ENCODE results near the gene ERICH4.
"Not testable (repeated sequence)": the region's sequence is repeated elsewhere in the genome, so short reads cannot be mapped to it uniquely, and the experiment has no call there.

ERICH4 gene

GRCh38 chr19:41478875-41479756, 36.2 kb downstream of the ERICH4 start:
- FAIRE-seq: no peak

- no peak for FAIRE-seq
Observed at GRCh38 chr19:41479757-41480191, 36.8 kb downstream of the ERICH4 start.

- FAIRE-seq: no peak
Observed at GRCh38 chr19:41480336-41480735, 37.4 kb downstream of the ERICH4 start.

DNA sequence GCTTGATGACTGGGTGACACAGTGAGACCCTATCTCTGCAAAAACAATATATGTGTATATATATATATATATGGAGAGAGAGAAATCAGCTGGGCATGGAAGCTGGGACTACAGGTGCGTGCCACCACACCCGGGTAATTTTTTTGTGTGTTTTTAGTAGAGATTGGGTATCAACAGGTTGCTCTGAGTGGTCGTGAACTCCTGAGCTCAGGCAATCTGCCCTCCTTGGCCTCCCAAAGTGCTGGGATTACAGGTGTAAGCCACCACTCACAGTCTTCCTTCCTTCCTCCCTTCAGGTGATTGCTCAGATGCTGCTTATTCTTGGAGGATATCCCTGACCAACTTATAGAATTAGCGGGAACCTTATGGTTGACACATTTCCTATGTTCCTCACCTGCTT, 41.9 kb downstream of the ERICH4 start:
- no peak for FAIRE-seq

- not testable (repeated sequence) for FAIRE-seq
Observed at GRCh38 chr19:41486953-41487352, 44.0 kb downstream of the ERICH4 start.

- no peak for FAIRE-seq
Observed at GRCh38 chr19:41492843-41493242, 49.9 kb downstream of the ERICH4 start.

Measured in G401.6 (cell line).